Stomach (tissue), 4 donors: Measurements from ENCODE around the gene MRPL41.

Source experiments
- EP300 ChIP-seq: sonication (generic); formaldehyde crosslinking; IDR thresholded peaks from one replicate; pipeline ENCODE4 v1.6.1; 2017; ENCODE audit warnings: antibody characterized with exemption
- POLR2A ChIP-seq, 4 donors: fragments of 450-650 bp; IDR thresholded peaks; one replicate each; pipeline ENCODE4 v1.6.1; 2016; ENCODE audit warnings: antibody characterized with exemption in 4 of 4, control low read depth in 2 of 4, mild to moderate bottlenecking in 1 of 4, moderate library complexity in 1 of 4
- POLR2AphosphoS5 ChIP-seq, 3 donors: sonication (generic); formaldehyde crosslinking; IDR thresholded peaks; one replicate each; pipeline ENCODE4 v1.6.1; 2016; ENCODE audit warnings: antibody characterized with exemption in 3 of 3
- TF ChIP-seq, protein P1 (sequence below), 7 experiments: fragments of 450-650 bp in 4 of 7; fragments of 200-600 bp in 3 of 7; sonication (generic) in 3 of 7; IDR thresholded peaks; one replicate each; pipeline ENCODE4 v1.5.1; 2016 to 2019; ENCODE audit warnings: antibody characterized with exemption in 7 of 7, control low read depth in 2 of 7, mild to moderate bottlenecking in 1 of 7

DNA sequence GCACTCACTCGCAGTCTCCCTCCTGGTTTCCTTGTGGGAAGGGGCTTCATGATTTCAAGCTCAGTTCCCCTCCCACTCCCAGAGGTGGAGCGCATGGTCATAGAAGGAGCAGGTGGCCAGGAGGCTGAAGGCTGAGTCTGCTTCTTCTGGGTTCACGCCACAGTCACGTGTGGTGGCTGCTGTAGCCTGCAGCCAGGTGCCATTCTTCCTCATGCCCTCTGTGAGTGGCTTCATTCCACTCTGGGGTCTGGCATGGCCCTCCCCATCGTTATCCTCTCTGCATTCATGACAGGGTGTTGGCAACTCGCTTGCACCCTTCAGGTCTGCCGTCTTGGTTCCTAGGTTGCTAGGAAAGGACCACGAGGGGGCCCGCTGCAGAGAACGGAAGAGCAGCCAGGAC, 3.5 kb downstream of the MRPL41 start:
- TF ChIP-seq, protein P1, sequence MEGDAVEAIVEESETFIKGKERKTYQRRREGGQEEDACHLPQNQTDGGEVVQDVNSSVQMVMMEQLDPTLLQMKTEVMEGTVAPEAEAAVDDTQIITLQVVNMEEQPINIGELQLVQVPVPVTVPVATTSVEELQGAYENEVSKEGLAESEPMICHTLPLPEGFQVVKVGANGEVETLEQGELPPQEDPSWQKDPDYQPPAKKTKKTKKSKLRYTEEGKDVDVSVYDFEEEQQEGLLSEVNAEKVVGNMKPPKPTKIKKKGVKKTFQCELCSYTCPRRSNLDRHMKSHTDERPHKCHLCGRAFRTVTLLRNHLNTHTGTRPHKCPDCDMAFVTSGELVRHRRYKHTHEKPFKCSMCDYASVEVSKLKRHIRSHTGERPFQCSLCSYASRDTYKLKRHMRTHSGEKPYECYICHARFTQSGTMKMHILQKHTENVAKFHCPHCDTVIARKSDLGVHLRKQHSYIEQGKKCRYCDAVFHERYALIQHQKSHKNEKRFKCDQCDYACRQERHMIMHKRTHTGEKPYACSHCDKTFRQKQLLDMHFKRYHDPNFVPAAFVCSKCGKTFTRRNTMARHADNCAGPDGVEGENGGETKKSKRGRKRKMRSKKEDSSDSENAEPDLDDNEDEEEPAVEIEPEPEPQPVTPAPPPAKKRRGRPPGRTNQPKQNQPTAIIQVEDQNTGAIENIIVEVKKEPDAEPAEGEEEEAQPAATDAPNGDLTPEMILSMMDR (IDR thresholded peaks at IDR 0.05) = no peak
- TF ChIP-seq POLR2A (IDR thresholded peaks at IDR 0.05) (no peak), POLR2AphosphoS5 (IDR thresholded peaks at IDR 0.05) (no peak), EP300 (no peak)
